GM21526 (cell line): ENCODE measurements around the gene CDH12.

Experiments used
- ATAC-seq: cut with Tn5 transposase; IDR thresholded peaks from one replicate; pipeline ENCODE4 v1.9.1; 2021; ENCODE audit warnings: moderate library complexity; ENCODE audit not compliant: unreplicated experiment, low FRiP score

CDH12 gene

DNA sequence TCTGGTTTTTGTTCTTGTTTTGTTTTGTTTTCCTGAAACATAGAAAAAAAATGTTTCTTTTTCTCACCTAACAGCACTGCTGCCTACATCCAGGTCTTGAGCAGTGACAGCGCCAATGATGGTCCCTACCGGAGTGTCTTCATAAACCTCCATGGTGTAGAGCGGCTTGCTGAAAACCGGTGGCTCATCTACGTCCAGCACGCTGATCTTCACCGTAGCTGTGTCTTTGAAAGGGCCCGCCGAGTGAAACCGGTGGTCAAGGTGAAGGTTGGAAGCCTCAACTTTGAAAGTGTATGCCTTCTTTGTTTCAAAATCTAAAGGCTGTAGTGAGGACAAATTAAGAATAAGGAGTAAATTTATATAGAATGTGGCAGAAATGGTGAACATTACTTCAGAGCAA, 1051.0 kb downstream of the CDH12 start:
- ATAC-seq, result no peak

- ATAC-seq, result no peak
These were observed 1060.4 kb downstream of the CDH12 start for GRCh38 chr5:21792748-21793147.

GRCh38 chr5:21791304-21791703, 1061.8 kb downstream of the CDH12 start:
- no peak for ATAC-seq

DNA sequence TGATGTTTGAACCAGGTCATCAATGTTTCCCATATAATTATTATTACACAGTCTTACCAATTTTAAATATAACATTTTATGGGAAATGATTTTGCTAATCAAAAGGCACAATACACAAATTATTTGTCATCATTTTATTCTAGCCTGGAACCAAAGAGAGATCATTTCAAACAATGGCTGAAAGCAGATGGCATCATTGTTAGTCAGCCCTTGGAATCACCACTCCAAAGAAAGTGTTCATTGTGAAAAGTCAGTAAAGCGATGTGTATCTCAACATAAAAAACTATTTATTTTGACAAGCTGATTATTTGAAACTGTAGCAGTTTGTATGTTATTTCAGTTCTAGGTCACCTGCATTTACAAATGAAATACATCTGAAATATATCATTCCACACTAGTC, 1068.7 kb downstream of the CDH12 start:
- no peak for ATAC-seq

GRCh38 chr5:21783074-21783679, 1070.0 kb downstream of the CDH12 start:
- no peak for ATAC-seq

- ATAC-seq, result no peak
These were observed 1076.7 kb downstream of the CDH12 start for GRCh38 chr5:21776466-21776865.

DNA sequence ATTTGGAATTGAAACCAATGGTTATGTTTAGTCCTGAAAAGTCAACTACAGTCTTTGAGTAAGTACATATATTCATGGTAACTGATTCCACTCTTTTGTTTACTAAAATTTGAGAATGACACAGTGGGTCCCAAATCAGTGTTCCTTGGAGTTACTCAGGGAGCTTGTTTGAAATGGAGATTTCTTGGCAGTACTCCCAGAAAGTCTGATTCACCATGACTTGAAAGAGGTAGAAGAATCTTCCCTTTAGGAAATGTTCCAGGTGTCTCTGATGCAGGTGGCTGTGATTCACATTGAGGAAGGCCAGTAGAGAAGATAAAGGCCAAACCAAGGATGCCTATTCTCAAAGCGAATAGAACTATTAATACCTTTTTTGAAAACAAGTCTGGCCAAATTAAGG, 1078.3 kb downstream of the CDH12 start:
- no peak for ATAC-seq

DNA sequence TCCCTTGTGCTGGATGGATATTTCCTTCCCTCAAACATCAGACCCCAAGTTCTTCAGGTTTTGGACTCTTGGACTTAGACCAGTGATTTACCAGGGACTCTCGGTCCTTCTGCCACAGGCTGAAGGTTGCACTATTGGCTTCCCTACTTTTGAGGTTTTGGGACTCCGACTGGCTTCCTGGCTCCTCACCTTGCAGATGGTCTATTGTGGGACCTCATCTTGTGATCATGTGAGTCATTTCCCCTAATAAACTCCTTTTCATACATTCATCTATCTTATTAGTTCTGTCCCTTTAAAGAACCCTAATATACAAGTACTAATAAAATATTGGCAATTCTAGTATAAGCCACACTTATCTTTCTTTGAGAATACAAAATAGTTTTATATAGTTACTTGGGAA, 1078.9 kb downstream of the CDH12 start:
- no peak for ATAC-seq

- ATAC-seq, result no peak
These were observed 1079.7 kb downstream of the CDH12 start for GRCh38 chr5:21773456-21773855.

DNA sequence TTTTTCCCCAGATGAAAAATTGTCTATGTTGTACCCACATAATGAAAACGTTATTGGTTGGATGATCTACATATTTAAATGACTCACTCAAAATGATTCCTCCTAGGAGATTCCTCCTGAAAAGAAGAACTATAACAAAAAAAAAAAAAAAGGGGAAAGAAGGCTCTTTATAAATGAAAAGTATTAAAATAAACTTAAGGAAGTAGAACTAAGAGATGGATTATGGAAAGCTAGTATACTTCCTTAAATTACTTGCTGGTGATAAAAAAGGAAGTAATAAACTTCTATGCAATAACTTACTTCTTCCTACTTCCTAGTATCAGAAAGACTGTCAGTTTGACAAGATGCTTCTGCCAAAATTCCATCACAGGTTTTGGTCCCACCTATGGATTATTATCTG, 1087.7 kb downstream of the CDH12 start:
- no peak for ATAC-seq

DNA sequence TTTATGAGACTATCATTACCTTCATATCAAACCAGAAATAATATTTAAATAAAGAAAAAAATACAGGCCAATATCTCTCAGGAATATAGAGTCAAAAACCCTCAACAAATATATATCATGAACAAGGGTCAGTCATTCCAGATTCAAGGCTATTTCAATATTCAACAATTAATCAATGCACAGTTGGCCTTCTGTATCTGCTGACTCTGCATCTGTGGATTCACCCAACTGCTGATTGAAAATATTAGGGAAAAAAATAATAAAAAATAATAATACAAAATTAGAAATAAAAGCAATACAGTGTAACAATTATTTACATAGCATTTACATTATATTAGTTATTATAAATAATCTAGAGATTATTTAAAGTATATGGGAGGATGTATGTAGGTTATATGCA, 1114.0 kb downstream of the CDH12 start:
- no peak for ATAC-seq

DNA sequence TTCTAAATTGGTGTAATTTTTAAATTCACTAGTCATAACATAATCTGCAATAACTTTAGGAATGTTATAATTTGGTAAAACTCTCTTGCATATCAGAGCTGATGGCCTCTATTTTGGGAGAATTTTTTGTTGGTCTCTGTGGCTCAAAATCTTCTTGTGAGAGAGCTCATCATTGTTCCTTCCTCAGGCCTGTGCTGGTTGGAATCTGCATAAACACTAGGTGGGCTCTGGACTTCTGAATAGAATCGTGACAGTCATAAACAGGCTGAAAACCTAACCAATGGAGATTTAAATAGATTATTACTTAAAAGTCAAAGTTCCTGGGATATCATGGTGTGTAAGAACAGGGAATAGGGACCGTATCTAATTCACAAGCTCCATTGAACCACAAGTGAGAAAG, 1129.6 kb downstream of the CDH12 start:
- no peak for ATAC-seq

DNA sequence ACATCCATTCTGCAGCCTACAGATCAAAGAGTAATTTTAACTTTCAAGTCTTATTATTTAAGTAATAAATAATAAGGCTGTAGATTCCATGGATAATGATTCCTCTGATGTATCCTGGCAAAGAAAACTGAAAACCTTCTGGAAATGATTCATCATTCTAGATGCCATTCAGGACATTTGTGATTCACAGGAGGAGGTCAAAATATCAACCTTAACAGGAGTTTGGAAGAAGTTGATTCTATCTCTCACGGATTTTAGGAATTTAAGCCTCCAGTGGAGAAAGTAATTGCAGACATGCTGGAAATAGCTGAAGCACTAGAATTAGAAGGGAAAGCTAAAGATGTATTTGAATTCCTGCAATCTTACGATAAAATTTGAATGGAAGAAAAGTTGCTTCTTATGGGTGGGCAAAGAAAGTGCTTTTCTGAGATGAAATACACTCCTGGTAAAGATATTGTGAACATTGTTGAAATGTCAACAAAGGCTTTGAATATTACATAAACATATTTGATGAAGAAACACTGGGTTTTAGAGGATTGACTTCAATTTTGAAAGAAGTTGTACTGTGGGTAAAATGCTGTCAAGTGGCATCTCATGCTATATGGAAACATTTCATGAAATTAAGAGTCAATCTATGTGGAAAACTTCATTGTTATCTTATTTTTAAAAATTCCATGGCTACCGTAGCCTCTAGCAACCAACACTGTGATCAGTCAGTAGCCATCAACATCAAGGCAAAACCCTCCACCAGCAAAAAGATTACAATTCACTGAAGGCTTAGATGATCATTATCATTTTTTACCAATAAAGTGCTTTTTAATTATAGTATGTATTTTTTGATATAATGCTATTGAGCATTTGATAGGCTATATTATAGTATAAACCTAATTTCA, 1141.0 kb downstream of the CDH12 start:
- ATAC-seq, result no peak

DNA sequence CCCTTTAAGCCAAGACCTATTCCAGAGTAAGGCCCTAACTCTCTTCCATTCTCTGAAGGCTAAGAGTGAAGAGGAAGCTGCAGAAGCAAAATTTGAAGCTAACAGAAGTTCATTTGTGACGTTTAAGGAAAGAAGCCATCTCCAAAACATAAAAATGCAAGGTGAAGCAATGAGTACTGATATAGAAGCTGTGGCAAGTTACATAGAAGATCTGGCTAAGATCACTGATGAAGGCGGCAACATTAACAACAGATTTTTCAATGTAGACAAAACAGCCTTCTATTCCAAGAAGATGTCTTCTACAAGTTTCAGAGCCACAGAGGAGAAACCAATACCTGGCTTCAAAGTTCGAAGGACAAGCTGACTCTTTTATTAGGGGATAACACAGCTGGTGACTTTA, 1143.4 kb downstream of the CDH12 start:
- no peak for ATAC-seq

DNA sequence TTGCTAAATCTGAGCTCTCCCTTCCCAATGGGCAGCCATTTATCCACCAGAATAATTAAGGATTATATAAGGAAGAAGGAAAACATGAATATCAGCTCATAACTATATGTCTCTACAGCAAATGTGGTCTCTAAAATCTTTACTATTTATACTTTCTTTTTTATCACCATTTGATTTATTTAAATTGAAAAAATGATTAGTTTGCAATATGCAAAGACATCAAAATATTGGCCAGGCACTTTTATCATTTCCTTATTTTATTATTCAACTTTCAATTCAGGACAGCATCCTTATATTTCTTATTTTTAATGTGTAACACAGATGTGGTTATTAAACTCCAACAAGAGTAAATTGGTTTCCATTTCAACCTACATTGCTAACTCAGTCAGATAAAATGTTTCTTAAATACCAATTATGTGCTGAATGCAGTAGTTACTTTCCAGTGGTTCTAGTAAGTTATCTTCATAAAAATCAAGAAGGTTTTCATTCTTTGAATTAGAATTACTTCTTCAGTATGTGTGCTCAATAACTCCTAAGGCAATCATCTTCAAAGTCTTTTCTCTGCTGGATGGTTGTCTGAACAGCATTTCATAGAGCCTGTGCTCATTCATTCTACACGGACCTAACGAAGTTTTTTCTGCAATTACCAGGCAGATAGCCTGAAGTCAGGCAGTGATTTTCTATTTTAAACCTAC, 1148.0 kb downstream of the CDH12 start:
- ATAC-seq, result no peak

DNA sequence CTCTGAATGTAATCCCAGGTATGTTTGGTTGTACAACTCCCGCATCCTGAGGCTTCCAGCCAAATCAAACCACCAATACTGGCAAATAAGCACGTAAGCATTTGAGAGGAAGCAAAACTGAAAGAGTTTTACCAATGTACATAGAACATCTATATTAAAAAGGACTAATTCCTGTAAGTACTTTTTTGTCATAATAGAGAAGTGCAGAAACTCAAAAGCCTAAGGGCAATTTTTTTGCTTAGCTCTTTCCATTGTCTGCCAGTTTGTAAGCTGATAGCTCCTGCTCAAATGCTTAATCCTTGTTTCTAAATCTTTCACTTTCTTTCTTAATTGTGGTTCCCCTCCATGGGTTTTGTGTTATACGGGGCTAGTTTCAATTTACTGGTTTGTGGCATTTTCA, 1151.8 kb downstream of the CDH12 start:
- ATAC-seq, result no peak
